ENCODE data around the gene CBX7. TPM values are rescaled to one million over a fixed set of nuclear protein-coding genes. Genes with fewer than 3 reads are reported as not detected.
A peak's percentile ranks its signal among the peaks of the same experiment; 100 is the strongest.
"Not testable (repeated sequence)": the region's sequence is repeated elsewhere in the genome, so short reads cannot be mapped to it uniquely, and the experiment has no call there.

The CBX7 gene
- total RNA-seq, 1 donor from 2014 or later, result 69.9 TPM

DNA sequence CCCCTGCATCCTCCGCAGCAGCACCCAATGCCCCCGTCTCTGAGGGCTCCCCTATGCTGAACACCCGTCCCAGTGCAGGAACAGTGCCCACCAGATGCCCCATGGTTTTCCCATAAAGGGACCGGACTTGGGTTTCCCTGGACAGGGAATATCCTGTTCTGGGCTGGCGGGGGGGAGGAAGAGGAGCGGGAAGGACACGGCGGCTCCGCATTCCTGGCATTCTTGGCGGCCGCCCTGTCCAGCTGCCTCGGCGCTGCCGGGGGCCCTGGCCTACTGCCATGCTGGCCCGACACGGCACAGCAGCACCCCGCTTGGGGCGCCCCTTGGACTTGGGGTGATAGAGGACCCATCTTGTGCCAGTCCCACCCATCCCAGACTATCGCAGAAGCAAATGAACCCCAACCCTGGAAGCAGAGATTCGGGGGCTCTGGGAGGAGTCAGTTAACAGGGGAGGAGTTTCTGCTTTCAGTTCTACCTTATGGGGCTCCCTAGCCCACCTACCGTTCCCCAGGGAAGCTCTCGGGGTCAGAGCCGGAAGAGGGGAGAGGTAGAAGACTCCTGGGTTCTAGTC lies 23.7 kb upstream of the CBX7 start:
- peak; percentile 83 for DNase-seq
- intact Hi-C loops (cut with DNase I), result loop anchor here (10.0 kb wide), 1 partner anchor 349 kb away; the partner anchor contains the start of gene ATF4
- ATAC-seq (ENCODE audit: poor library complexity), result peak; percentile 82

DNA sequence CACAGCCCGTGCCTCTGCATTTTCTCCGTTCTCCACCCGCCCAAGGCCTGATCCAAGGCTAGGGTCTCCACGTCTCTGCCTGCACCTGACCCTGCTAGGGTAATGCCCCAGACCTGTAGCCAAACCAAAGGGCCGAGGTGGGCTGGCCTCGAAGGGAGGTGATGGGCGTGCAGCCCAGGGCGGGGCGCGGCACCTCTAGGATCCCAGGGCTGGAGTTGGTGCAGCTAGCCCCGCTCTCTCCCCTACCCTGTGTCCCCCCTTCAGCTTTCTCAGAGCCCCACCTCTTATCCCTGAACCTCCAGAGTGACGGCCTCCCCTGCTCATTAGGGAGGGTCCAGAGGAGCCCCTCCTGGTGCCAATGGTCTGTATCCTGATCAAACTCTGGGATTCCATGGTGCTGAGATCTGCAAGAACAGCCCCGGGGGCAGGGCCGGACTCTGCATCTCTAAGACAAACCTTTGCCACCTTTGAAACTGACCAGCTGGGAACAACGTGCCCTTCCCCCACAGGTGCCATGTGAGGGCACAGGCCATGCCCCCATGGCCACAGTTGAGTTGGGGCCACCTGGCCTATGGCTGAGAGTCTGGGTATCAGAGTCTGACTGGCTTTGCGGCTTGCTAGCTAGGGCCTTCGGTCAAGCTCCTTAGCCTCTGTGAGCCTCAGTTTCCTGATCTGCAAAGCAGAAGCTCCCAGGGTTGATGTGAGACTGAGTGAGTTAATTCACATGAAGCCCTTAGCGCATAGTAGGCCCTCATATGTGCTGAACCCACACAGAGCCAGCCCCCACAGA lies 23.1 kb upstream of the CBX7 start:
- intact Hi-C loops (cut with DNase I), result loop anchor here (2.0 to 10.0 kb wide), 2 partner anchors 61 to 349 kb away; partner anchors contain the start of gene ATF4
- ATAC-seq (ENCODE audit: poor library complexity) (no peak), DNase-seq (no peak)

DNA sequence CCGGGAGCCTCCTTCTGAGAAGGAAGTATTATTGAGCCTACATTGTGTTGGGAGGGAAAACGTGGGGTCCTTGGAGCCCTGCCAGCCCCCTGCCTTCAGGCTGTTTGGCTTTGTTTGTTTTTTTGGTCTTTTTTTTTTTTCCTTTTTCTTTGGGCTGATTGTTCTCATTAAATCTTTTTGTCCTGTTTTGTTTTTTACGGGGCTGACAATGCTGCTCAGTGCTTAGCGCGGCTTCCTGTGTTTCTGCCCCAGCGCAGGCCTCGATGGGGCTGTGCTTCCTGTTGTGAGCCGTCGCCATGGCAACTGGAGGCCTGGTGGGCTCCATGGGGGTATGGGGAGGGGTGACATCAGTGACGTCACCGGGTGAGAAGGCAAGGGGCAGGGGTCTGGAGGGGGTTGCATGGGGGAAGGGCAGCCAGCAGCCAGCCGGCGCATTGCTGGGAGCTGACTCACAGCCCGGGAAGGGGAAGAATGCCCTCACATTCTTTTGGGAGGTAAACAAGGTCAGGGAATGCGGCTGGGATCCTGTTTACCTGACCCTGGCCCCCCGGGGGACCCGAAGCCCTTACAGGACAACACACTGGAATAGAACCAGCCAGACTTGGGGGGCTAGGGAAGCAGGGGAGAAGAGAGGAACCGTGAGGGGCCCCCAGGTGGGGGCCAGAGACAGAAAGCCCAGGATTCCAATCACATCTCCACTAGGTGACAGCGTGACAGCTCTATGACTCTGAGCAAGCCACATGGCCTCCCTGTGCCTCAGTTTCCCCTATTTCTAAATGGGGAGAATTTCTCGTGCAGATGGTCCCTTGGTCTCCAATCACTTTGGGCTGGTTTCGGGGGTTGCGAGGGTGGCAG lies 22.2 kb upstream of the CBX7 start:
- DNase-seq, result peak; percentile 88
- peak; percentile 51 for ATAC-seq (ENCODE audit: poor library complexity)
- intact Hi-C loops (cut with DNase I), result loop anchor here (2.0 to 10.0 kb wide), 2 partner anchors 62 to 350 kb away; partner anchors contain the start of gene ATF4

DNA sequence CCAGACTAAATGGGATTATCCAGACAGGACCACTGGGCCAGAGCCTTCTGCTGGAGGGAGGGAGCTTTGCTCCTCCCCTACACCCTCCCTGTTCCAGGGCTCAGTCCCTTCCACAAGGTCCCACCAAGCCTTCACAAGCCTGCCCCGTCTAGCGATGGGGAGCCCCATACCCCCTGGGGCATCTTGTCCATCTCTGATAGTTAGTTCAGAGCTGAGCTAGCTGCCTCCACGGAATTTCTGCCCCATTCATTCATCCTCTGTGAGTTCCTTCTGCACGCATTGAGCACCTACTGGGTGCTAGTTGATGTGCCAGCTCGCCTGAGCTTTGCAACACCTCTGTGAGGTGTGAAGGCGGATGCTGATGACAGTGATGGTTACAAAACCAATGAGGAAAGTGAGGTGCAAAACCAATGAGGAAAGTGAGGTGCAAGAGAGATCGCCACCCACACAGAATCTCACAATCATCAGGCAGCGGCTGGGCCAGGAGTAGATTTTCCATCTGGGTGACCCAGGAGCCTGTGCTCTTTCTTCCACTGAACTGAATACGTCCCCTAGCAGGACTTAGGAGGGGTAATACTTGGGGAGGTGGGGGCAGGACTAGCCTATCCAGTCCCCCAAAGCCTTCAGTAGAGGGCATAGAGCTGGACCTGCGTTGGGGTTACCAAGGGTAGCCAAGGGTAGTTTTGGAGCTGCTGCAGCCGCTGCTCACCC lies 21.5 kb upstream of the CBX7 start:
- ATAC-seq (ENCODE audit: poor library complexity), result no peak
- intact Hi-C loops (cut with DNase I), result loop anchor here (2.0 to 10.0 kb wide), 2 partner anchors 63 to 351 kb away; partner anchors contain the start of gene ATF4

GRCh38 chr22:39173050-39173706 lies 20.7 kb upstream of the CBX7 start:
- no peak for DNase-seq
- intact Hi-C loops (cut with DNase I), result loop anchor here (10.0 kb wide), 1 partner anchor 352 kb away; the partner anchor contains the start of gene ATF4
- no peak for ATAC-seq (ENCODE audit: poor library complexity)

More for the DNA sequence above, 21.5 kb upstream of the CBX7 start:
- DNase-seq, result no peak

DNA sequence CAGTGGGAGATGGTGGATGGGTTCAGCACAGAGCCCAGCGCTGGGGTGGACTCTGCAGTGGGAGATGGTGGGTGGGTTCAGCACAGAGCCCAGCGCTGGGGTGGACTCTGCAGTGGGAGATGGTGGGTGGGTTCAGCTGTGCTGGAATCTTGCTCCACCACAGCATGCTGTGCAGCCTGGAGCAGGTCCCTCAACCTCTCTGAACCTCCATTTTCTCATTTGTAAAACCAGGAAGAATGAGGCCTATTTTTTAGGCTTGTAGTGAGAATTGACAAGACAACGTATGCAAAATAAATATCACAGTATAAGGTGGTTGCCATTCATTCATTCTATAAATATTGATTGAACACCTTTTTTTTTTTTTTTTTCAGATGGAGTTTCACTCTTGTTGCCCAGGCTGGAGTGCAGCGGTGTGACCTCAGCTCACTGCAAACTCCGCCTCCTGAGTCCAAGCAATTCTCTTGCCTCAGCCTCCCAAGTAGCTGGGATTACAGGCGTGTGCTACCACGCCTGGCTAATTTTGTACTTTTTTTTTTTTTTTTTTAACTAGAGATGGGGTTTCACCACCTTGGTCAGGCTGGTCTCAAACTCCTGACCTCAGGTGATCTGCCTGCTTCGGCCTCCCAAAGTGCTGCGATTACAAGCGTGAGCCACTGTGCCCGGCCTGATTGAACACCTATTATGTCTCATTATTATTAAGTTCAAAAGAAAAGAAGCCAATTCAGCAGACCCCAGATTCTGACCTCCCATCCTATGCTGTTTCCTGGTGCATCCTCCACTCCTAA lies 20.0 kb upstream of the CBX7 start:
- ATAC-seq (ENCODE audit: poor library complexity); DNase-seq: not testable (repeated sequence)
- intact Hi-C loops (cut with DNase I), result loop anchor here (10.0 kb wide), 1 partner anchor 352 kb away; the partner anchor contains the start of gene ATF4

DNA sequence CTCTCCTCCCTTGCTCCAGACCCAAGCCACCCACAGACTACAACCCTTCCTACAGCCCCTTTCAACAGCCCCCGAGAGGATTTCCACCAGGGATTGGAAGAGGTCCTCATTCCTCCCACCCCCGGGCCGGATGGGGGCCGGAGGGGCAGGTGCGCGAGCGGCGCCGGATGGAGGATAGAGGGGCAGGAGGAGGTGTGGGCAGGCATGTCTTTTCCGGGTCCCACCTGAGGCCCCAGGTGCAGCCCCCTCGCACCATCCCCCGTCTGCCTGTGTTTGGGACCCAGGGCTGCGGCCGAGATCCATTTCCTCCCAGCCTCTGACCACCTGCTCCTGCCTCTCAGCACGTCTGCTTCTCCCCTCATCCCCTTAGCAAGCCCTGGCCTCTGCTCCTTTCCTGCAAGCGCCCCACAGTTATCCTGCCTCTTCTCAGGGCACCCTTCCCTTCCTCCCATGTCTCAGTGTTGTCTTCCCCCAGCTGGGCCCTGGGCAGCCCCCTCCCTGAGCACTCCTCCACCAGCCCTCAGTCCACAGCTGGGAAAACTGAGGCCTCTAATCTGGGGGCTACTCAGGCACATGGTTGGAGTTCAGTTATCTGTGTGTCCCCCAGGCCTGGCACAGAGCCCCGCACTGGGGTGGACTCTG lies 19.3 kb upstream of the CBX7 start:
- DNase-seq, result no peak
- no peak for ATAC-seq (ENCODE audit: poor library complexity)
- intact Hi-C loops (cut with DNase I), result loop anchor here (2.0 to 10.0 kb wide), 2 partner anchors 141 to 353 kb away; partner anchors contain the start of gene ATF4

DNA sequence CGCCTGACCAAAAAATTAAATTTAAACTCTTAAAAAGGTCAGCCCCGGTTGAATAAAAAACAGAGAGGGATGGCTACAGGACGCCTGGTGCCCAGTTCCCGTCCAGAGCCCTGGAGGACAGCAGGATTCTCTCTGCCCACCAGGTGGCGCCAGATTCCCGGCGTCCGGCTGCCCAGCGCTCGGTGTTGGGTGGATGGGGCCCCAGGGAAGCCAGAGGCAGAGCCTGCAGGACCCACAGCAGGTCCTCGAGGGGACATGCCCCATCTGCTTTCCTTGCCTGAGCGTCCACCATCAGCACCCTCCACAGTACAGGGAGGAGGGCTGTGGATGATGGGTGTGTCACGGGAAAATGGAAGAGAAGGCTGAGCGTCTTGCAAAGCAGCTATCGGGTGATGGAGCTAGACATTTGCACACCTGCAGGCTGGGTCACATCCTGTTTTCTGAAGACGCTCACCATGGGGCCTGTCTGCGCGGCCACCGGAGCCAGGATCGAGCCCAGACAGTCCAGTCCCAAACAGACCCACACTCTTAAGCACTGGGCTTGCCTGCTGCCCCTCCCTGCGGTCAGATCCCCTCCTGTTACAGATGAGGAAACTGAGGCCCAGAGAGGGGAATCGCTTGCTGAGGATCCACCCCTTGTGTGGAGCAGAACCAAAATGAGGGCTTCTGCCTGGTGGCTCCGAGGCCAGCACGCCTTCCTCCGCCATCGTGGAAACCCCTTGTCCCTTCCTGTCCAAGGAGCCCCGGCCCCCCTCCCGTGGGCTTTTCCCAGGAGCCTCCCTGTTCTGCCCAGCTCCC lies 18.5 kb upstream of the CBX7 start:
- intact Hi-C loops (cut with DNase I), result loop anchor here (2.0 to 10.0 kb wide), 2 partner anchors 142 to 354 kb away; partner anchors contain the start of gene ATF4
- DNase-seq (peak; percentile 90), ATAC-seq (ENCODE audit: poor library complexity) (peak; percentile 86)

DNA sequence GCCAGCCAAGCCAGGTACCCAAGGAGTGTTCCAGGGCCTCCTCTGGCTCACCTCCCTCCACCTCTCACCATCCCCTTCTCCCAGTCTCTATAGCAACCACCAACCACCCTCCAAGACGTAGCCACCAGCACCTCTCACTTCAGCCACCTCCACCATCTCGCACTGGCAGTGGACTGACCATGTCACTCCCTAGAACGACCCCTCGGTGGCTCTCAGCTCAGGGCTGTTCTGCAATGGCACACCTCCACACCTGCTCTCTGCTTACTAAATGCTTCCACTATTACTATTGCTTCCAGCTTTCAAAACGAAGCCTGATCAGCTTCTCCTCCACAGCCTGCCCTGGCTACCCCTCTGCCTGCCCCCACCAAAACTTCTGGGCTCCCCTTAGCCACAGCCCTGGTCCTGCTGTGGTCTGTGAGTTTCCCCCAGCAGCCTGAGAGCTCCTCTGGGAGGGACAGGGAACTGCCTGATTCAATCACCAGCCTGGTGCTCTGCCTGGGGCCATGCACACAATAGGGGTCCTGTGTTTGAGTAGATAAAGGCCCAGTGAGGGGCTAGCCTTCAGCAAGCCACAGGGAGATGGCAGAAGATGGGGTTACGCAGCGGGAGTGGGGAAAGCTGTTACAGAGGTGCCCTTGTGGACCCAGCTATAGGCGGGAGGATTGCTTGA lies 17.5 kb upstream of the CBX7 start:
- ATAC-seq (ENCODE audit: poor library complexity) (no peak), DNase-seq (no peak)
- intact Hi-C loops (cut with DNase I), result loop anchor here (2.0 to 10.0 kb wide), 2 partner anchors 143 to 355 kb away; partner anchors contain the start of gene ATF4

DNA sequence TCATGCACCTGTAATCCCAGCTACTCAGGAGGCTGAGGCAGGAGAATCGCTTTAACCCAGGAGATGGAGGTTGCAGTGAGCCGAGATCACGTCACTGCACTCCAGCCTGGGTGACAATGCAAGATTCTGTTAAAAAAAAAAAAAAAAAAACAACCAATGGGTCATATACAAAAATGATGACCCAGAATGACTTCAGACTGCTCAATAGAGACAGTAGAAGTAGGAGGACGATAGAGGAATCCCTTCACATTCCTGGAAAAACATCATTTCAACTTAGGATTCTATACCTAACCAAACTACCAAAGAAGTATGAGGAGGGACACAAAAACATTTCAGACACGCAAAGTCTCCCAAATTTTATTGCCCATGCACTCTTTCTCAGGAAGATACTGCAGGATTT lies 14.1 kb upstream of the CBX7 start:
- DNase-seq (no peak), ATAC-seq (ENCODE audit: poor library complexity) (no peak)
- intact Hi-C loops (cut with DNase I), result no loop called here

GRCh38 chr22:39156093-39156492 lies 3.6 kb upstream of the CBX7 start:
- DNase-seq; ATAC-seq (ENCODE audit: poor library complexity); intact Hi-C loops (cut with DNase I): not testable (repeated sequence)

DNA sequence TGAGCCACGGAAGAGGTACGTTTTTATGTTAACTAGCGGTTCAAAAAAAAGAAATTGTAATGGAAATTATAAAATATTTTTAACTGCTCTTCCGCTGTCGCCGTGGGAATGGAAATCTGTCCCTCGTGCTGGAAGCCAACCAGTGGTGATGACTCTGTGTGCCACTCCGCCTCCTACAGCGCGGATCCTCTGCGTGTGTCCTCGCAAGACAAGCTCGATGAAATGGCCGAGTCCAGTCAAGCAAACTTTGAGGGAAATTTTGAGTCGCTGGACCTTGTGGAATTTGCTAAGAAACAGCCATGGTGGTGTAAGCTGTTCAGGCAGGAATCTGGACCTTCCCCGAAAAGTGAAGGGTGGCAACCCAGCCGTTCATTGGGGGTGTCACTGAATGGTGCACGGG lies 2.9 kb upstream of the CBX7 start:
- intact Hi-C loops (cut with DNase I), result no loop called here
- DNase-seq, result no peak
- ATAC-seq (ENCODE audit: poor library complexity), result no peak

GRCh38 chr22:39153220-39153717 lies 789 bp upstream of the CBX7 start:
- intact Hi-C loops (cut with DNase I), result no loop called here
- ATAC-seq (ENCODE audit: poor library complexity), result no peak
- no peak for DNase-seq

DNA sequence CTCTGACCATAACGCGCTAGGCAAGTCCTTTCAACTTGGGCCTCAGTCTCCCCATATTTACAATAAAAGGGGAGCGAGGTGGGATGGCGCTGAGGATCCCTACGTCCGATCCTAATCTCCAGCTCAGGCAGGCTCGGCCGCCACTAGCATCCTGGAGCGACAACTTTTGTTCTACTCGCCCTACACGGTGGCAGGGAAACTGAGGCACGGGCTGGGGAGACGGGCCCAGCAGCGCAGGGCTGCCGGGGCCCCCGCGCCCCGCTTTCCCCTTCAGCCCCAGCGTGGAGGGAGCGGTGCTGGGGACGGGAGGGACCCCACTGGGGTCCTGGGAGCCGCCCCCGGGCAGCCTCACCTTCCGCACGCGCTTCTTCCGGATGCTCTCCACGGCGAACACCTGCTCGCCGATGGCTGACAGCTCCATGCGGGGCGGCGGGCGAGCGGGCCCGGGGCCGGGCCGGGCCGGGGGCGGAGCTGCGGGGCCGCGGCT lies 413 bp downstream of the CBX7 start:
- ATAC-seq (ENCODE audit: poor library complexity), result no peak

More for the DNA sequence above, 413 bp downstream of the CBX7 start:
- DNase-seq, result no peak
- intact Hi-C loops (cut with DNase I), result no loop called here

Measured in Right ventricle myocardium superior (tissue), 1 donor.